GM12874 (cell line): ENCODE data around the gene UBXN4.

Source experiments
- CTCF ChIP-seq: IDR thresholded peaks from 2 replicates; pipeline ENCODE4 v1.5.1; 2011; ENCODE audit warnings: low read depth, mild to moderate bottlenecking, control low read depth, low read length, moderate library complexity; ENCODE audit not compliant: insufficient read depth

Gene UBXN4

GRCh38 chr2:135741395-135742324 is at the start of gene UBXN4:
Gene UBXN4 (plus strand): TSS chr2:135741855. CDS start chr2:135741930, 75 bp downstream.
- peak; percentile 56 for TF ChIP-seq CTCF

- TF ChIP-seq CTCF: no peak
Measured at GRCh38 chr2:135694711-135695110, 46.9 kb upstream of the UBXN4 start.

GRCh38 chr2:135698838-135699237 is 42.8 kb upstream of the UBXN4 start:
- no peak for TF ChIP-seq CTCF

GRCh38 chr2:135701442-135701841 is 40.2 kb upstream of the UBXN4 start:
- no peak for TF ChIP-seq CTCF

GRCh38 chr2:135703300-135703699 is 38.4 kb upstream of the UBXN4 start:
- no peak for TF ChIP-seq CTCF

GRCh38 chr2:135708159-135708558 is 33.5 kb upstream of the UBXN4 start:
- no peak for TF ChIP-seq CTCF

- peak; percentile 80 for TF ChIP-seq CTCF
Measured at GRCh38 chr2:135709992-135710391, 31.7 kb upstream of the UBXN4 start.
